ENCODE measurements around the gene MINDY2. TPM values are rescaled to one million over a fixed set of nuclear protein-coding genes. Genes with fewer than 3 reads are reported as not detected.
"Not testable (repeated sequence)": the region's sequence is repeated elsewhere in the genome, so short reads cannot be mapped to it uniquely, and the experiment has no call there.

MINDY2 gene
- total RNA-seq, 2 experiments from 2014 or later: 7.5 to 7.7 TPM

GRCh38 chr15:58842713-58843396 is 71.8 kb downstream of the MINDY2 start:
- ATAC-seq (ENCODE audit: poor library complexity) (no peak), DNase-seq (no peak)
- no peak overlapping the region for H3K4me3 Mint-ChIP-seq
- no peaks in the 10 kb centered on the region for H3K9me3 Mint-ChIP-seq
- peaks cover 11% of the 10 kb centered on the region for H3K36me3 ChIP-seq (ENCODE audit: insufficient read depth, low read length)
- TF ChIP-seq CTCF (IDR thresholded peaks at IDR 0.05): no peak
- no peaks in the 10 kb centered on the region for H3K4me1 Mint-ChIP-seq (ENCODE audit: low read depth)
- H3K36me3 Mint-ChIP-seq (ENCODE audit: low read depth): peaks cover 31% of the 10 kb centered on the region
- intact Hi-C loops (cut with DNase I, micrococcal nuclease): no loop called here
- no peak overlapping the region for H3K27ac Mint-ChIP-seq
- H3K4me3 ChIP-seq (ENCODE audit: low read length): no peak overlapping the region
- ChIA-PET CTCF (no interaction called here), POLR2A (no interaction called here)
- no peak overlapping the region for H3K27ac ChIP-seq (ENCODE audit: low read depth in 1 of 2, low read length in 2 of 2)
- H3K27me3 ChIP-seq (ENCODE audit: control insufficient read depth in 1 of 2, insufficient read depth in 2 of 2, low read length in 2 of 2): no peaks in the 10 kb centered on the region
- no peaks in the 10 kb centered on the region for H3K9me3 ChIP-seq (ENCODE audit: control insufficient read depth in 1 of 2, insufficient read depth in 1 of 2, low read length in 2 of 2)
- no peaks in the 10 kb centered on the region for H3K27me3 Mint-ChIP-seq
- H3K4me1 ChIP-seq (ENCODE audit: insufficient read depth, low read length): no peaks in the 10 kb centered on the region

GRCh38 chr15:58851205-58851604 is 80.1 kb downstream of the MINDY2 start:
- not testable (repeated sequence) for H3K4me3 Mint-ChIP-seq
- H3K36me3 Mint-ChIP-seq (ENCODE audit: low read depth): peaks cover 72% of the 10 kb centered on the region

DNA sequence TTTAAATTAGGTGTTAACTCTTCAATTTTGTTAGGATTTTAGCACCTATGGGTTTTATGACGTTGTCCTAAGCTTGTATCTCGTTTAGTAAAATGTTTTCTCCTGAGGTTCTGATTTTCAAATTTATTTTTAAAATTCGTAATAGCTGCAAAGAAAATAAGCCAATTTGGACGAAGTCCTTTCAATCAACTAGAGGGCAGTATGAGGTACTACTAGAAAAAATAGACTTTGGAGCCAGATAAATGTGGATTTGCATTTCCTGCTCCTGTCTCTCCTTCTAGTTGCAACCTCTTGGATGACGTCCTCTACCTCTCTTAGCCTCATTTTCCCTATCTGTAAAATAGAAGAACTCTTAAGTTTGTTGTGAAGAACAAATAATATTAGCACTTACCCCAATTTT is 81.2 kb downstream of the MINDY2 start:
- Histone ChIP-seq H3K4me1 (ENCODE audit: insufficient read depth, low read length) (no peaks in the 10 kb centered on the region), H3K36me3 (ENCODE audit: insufficient read depth, low read length) (peaks cover 17% of the 10 kb centered on the region), H3K27me3 (ENCODE audit: control insufficient read depth in 1 of 2, insufficient read depth in 2 of 2, low read length in 2 of 2) (no peaks in the 10 kb centered on the region), H3K9me3 (ENCODE audit: control insufficient read depth in 1 of 2, insufficient read depth in 1 of 2, low read length in 2 of 2) (no peaks in the 10 kb centered on the region), H3K27ac (ENCODE audit: low read depth in 1 of 2, low read length in 2 of 2) (no peak overlapping the region), H3K4me3 (ENCODE audit: low read length) (no peak overlapping the region)
- no peak for TF ChIP-seq CTCF (IDR thresholded peaks at IDR 0.05)
- no peak for ATAC-seq (ENCODE audit: poor library complexity)
- Mint-ChIP-seq H3K27me3 (no peaks in the 10 kb centered on the region), H3K27ac (no peak overlapping the region), H3K36me3 (ENCODE audit: low read depth) (peaks cover 66% of the 10 kb centered on the region), H3K4me1 (ENCODE audit: low read depth) (no peaks in the 10 kb centered on the region), H3K4me3 (no peak overlapping the region), H3K9me3 (no peaks in the 10 kb centered on the region)
- ChIA-PET POLR2A (no interaction called here), CTCF (no interaction called here)
- intact Hi-C loops (cut with DNase I, micrococcal nuclease): no loop called here
- DNase-seq: no peak

More at GRCh38 chr15:58851205-58851604, 80.1 kb downstream of the MINDY2 start:
- POLR2A ChIA-PET; H3K4me1 ChIP-seq (ENCODE audit: insufficient read depth, low read length); H3K27me3 Mint-ChIP-seq; H3K9me3 Mint-ChIP-seq; H3K9me3 ChIP-seq (ENCODE audit: control insufficient read depth in 1 of 2, insufficient read depth in 1 of 2, low read length in 2 of 2); intact Hi-C loops (cut with DNase I, micrococcal nuclease); CTCF ChIA-PET; H3K27ac ChIP-seq (ENCODE audit: low read depth in 1 of 2, low read length in 2 of 2); H3K27ac Mint-ChIP-seq; ATAC-seq (ENCODE audit: poor library complexity); H3K27me3 ChIP-seq (ENCODE audit: control insufficient read depth in 1 of 2, insufficient read depth in 2 of 2, low read length in 2 of 2); DNase-seq; H3K4me3 ChIP-seq (ENCODE audit: low read length); H3K4me1 Mint-ChIP-seq (ENCODE audit: low read depth): not testable (repeated sequence)
- H3K36me3 ChIP-seq (ENCODE audit: insufficient read depth, low read length): peaks cover 18% of the 10 kb centered on the region

GRCh38 chr15:58854593-58854992 is 83.5 kb downstream of the MINDY2 start:
- DNase-seq (no peak), ATAC-seq (ENCODE audit: poor library complexity) (no peak)
- ChIA-PET POLR2A (no interaction called here), CTCF (no interaction called here)
- Histone ChIP-seq H3K27ac (ENCODE audit: low read depth in 1 of 2, low read length in 2 of 2) (no peak overlapping the region), H3K9me3 (ENCODE audit: control insufficient read depth in 1 of 2, insufficient read depth in 1 of 2, low read length in 2 of 2) (no peaks in the 10 kb centered on the region), H3K36me3 (ENCODE audit: insufficient read depth, low read length) (peaks cover 8% of the 10 kb centered on the region), H3K4me1 (ENCODE audit: insufficient read depth, low read length) (no peaks in the 10 kb centered on the region), H3K4me3 (ENCODE audit: low read length) (no peak overlapping the region), H3K27me3 (ENCODE audit: control insufficient read depth in 1 of 2, insufficient read depth in 2 of 2, low read length in 2 of 2) (no peaks in the 10 kb centered on the region)
- H3K9me3 Mint-ChIP-seq: no peaks in the 10 kb centered on the region
- H3K36me3 Mint-ChIP-seq (ENCODE audit: low read depth): peaks cover 45% of the 10 kb centered on the region
- intact Hi-C loops (cut with DNase I, micrococcal nuclease): no loop called here
- H3K4me3 Mint-ChIP-seq: no peak overlapping the region
- TF ChIP-seq CTCF (IDR thresholded peaks at IDR 0.05): no peak
- no peak overlapping the region for H3K27ac Mint-ChIP-seq
- no peaks in the 10 kb centered on the region for H3K27me3 Mint-ChIP-seq
- no peaks in the 10 kb centered on the region for H3K4me1 Mint-ChIP-seq (ENCODE audit: low read depth)

Data from CD4-positive, alpha-beta T cell (primary cell).